BJ (cell line): Measurements from ENCODE around the gene IL11RA. TPM values are rescaled to one million over a fixed set of nuclear protein-coding genes. Genes with fewer than 3 reads are reported as not detected.

Experiments
- CTCF ChIA-PET: fragments of 350-600 bp; formaldehyde crosslinking; extraction: SDS; loops from one replicate; lab custom pipeline; 2021; ENCODE audit warnings: antibody characterized with exemption, inconsistent platforms; lab: Yijun Ruan, JAX
- POLR2A ChIA-PET: fragments of 300-600 bp; sonication (Branson Sonifier 250); formaldehyde crosslinking; extraction: SDS; loops from one replicate; lab custom pipeline; 2021; ENCODE audit warnings: antibody characterized with exemption; lab: Charles Lee
- DNase-seq: peaks from one replicate; pipeline ENCODE4 v3.0.0-alpha.2; 2011; ENCODE audit warnings: low read depth
- H3K27me3 ChIP-seq: 2 replicates; pipeline ENCODE4 v1.6.0; 2011; ENCODE audit warnings: low read length; ENCODE audit not compliant: control insufficient read depth, insufficient read depth
- H3K36me3 ChIP-seq: 2 replicates; pipeline ENCODE4 v1.5.1; 2011; ENCODE audit warnings: low read length; ENCODE audit not compliant: control insufficient read depth, insufficient read depth
- H3K4me3 ChIP-seq: 2 replicates; pipeline ENCODE4 v1.5.1; 2011; ENCODE audit warnings: low read depth, mild to moderate bottlenecking, control low read depth, low read length
- CTCF ChIP-seq: IDR thresholded peaks from 2 replicates; pipeline ENCODE4 v1.5.1; 2011; ENCODE audit warnings: low read depth, mild to moderate bottlenecking, control low read depth, inconsistent platforms, low read length, moderate library complexity; ENCODE audit not compliant: insufficient read depth
- polyA plus RNA-seq: library from polyadenylated mRNA; depleted of rRNA; stranded (reverse); fragments of >200 nt; gene quantifications from 2 replicates; pipeline ENCODE4 v1.2.3, GENCODE V29; 2011

The IL11RA gene
- polyA plus RNA-seq, 1 experiment, result 38.4 TPM

GRCh38 chr9:34647084-34647403 lies 4.9 kb upstream of the IL11RA start:
- CTCF ChIA-PET, result interaction anchor here (0.5 to 8.1 kb wide), 14 partner anchors 9 to 1571 kb away, joined by 3 to 87 read pairs (median 4); partner anchors contain the start of genes DCTN3, SIGMAR1 and SMU1
- Histone ChIP-seq H3K36me3 (peaks cover 11% of the 10 kb centered on the region), H3K27me3 (no peaks in the 10 kb centered on the region; the same call in 1 of the 2 replicates), H3K4me3 (peak overlapping the region; percentile 66)
- TF ChIP-seq CTCF, result no peak
- POLR2A ChIA-PET, result interaction anchor here (1.5 kb wide), 1 partner anchor 9 kb away, joined by 5 read pairs; the partner anchor contains the start of gene SIGMAR1
- DNase-seq, result no peak

DNA sequence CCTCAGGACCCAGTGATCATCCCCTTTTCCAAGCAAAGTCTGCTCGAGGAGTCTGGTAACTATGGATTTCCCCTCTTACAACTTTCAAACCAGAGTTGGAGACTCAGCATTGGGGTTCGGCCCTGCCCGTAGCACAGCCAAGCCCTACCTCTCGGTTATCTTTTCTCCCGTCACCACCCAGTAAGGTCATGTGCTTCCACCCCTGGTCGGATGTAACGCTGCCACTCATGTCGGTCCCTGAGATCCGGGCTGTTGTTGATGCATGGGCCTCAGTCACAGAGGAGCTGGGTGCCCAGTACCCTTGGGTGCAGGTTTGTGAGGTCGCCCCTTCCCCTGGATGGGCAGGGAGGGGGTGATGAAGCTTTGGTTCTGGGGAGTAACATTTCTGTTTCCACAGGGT lies 4.3 kb upstream of the IL11RA start:
- ChIA-PET CTCF (interaction anchor here (1.3 to 8.1 kb wide), 7 partner anchors 9 to 56 kb away, joined by 3 to 87 read pairs (median 4); partner anchors contain the start of gene SIGMAR1), POLR2A (no interaction called here)
- Histone ChIP-seq H3K36me3 (peaks cover 11% of the 10 kb centered on the region), H3K27me3 (no peaks in the 10 kb centered on the region; the same call in 1 of the 2 replicates), H3K4me3 (peak overlapping the region; percentile 66)
- no peak for DNase-seq
- TF ChIP-seq CTCF, result no peak

- Histone ChIP-seq H3K27me3 (no peaks in the 10 kb centered on the region; the same call in 1 of the 2 replicates), H3K36me3 (peaks cover 11% of the 10 kb centered on the region), H3K4me3 (no peak overlapping the region)
- no peak for DNase-seq
- ChIA-PET POLR2A (no interaction called here), CTCF (interaction anchor here (1.3 to 8.1 kb wide), 3 partner anchors 13 to 54 kb away, joined by 3 to 87 read pairs (median 4); partner anchors contain the start of gene SIGMAR1)
- no peak for TF ChIP-seq CTCF
Measured at GRCh38 chr9:34648673-34649072, 3.3 kb upstream of the IL11RA start.

- no peaks in the 10 kb centered on the region for H3K27me3 ChIP-seq
- POLR2A ChIA-PET, result no interaction called here
Measured at GRCh38 chr9:34650816-34651215, 1.2 kb upstream of the IL11RA start.

GRCh38 chr9:34651321-34651720 lies 664 bp upstream of the IL11RA start:
- no peak for DNase-seq
- ChIA-PET POLR2A (no interaction called here), CTCF (interaction anchor here (1.1 to 3.7 kb wide), 3 partner anchors 13 to 38 kb away, joined by 3 to 14 read pairs (median 11); no protein-coding TSS in a partner anchor)
- no peak for TF ChIP-seq CTCF
- peak overlapping the region; percentile 47 for H3K4me3 ChIP-seq
- H3K36me3 ChIP-seq, result peaks cover 11% of the 10 kb centered on the region
- H3K27me3 ChIP-seq, result no peaks in the 10 kb centered on the region

More at GRCh38 chr9:34650816-34651215, 1.2 kb upstream of the IL11RA start:
- DNase-seq, result no peak
- CTCF ChIA-PET, result interaction anchor here (1.1 to 3.7 kb wide), 3 partner anchors 13 to 37 kb away, joined by 3 to 14 read pairs (median 11); no protein-coding TSS in a partner anchor
- H3K4me3 ChIP-seq, result no peak overlapping the region
- TF ChIP-seq CTCF, result no peak
- peaks cover 11% of the 10 kb centered on the region for H3K36me3 ChIP-seq
